Activated T-helper 9 cell treated with anti-CD3 and anti-CD28 coated beads, Interleukin-2, amount 50 U/mL, for 16 hours (primary cell): Measurements from ENCODE around the gene HELZ2.

Source experiments
- DNase-seq: peaks from one replicate; pipeline ENCODE4 v3.0.0-alpha.2; 2020; ENCODE audit warnings: low read depth

Gene HELZ2

DNA sequence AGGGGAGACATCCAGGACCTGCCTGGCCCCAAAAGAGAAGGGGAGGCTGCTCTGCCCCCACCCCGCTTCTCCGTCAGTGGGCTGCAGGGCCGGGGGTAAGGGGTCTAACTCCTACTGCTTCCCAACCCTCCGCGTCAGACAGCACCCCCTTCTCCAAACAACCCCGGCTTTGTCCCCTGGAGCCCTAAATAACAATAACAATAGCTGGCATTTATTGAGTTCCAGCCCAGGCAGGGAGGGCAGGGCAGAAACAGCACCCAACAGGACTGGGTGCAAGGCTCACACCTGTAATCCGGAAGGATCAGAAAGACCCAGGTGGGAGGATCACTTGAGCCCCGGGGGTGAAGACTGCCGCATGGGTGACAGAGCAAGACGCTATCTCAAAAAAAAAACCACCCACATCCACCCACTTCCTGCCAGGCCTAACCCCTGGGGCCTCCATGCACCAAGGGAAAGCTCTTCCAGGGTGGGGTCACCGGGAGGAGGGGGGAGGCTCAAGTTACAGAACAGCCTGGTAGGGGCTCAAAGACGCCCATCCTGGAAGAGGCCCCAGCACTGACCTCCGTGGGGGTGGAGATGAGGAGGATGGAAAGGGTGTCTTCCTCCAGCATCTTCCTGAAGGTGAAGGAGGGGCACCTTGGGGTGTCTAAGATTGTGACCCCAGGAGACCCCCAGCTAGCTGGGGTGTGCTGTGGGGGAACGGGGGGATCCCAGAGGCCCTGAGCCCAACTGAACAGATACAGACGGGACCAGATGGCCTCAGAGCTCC is 21.4 kb downstream of the HELZ2 start:
- DNase-seq: no peak

DNA sequence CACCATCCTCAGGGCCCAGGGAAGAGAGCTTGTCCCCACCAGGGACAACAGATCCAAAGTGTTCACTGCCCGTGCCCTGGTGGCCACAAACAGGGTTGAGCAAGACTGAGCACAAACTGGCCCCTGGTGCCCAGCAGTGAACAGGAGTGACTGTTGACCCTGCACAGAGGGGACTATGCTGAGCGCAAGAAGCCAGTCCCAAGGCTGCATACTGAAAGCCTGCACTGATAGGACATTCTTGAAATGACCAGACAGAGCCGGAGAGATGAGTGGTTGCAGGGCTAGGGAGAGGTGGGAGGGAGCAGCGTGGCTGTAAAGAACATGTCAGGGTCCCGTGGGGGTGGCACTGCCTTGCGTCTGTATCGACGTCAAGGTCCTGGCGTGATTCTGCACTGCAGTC is 23.0 kb downstream of the HELZ2 start:
- DNase-seq: no peak

DNA sequence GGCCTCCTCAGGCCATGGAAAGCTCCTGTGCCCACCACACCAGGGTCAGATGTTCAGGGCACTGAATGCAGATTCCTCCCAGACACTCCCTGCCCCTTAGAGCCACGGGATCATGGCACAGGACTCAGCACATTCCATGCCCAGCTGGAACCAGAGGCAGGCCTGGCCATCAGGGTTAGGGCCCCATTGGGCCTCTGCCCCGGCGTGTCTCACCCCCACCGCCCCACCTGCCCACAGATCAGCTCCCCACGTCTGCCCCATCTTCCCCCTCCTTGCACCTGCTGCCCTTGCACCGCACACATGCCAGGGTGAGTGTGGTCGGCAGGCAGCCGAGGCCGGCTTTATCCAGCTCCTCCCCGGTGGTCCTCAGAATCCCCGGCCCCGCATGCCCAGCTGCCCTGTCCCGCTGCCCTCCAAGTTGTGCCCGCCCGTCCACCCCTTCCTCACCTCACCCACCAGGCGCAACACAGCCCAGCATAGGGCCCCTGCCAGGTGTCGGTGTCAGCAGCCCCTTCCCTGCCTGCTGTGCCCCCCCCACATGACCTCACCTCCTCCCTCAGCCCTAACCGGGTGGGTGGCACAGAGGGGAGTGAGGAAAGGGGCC is 24.3 kb downstream of the HELZ2 start:
- no peak for DNase-seq

DNA sequence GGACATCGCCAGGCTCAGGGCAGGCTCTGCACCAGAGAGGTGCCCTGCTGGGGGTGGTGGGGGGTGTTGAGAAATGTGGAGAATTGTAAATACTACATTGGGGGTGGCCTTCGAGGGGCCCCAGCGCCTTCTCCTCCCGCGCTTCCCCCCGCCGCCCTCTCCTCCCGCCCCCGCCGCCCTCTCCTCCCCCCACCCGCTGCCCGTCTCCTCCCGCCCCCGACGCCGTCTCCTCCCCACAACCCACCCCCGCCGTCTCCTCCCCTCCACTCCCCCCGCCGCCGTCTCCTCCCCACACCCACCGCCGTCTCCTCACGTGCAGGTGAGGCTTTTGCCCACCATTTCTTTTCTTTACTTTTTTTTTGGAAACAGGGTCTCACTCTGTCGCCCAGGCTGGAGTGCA is 25.0 kb downstream of the HELZ2 start:
- no peak for DNase-seq

DNA sequence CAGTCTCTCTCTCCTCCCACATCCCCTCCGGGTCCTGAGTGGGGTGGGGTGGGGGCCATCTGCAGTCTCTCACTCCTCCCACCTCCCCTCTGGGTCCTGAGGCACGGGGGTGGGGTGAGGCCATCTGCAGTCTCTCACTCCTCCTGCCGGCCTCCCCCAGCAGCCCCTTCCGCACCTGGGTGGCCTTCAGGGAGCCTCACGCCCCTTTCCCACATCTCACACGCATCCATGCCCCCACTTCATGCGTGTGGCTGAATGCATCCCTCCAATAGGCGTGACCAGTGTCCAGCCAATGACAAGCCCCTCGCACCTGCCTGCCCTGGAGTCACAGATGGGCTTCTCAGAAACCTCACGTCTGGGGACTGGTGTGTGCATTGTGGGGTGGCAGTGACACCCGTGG is 25.5 kb downstream of the HELZ2 start:
- DNase-seq: no peak

DNA sequence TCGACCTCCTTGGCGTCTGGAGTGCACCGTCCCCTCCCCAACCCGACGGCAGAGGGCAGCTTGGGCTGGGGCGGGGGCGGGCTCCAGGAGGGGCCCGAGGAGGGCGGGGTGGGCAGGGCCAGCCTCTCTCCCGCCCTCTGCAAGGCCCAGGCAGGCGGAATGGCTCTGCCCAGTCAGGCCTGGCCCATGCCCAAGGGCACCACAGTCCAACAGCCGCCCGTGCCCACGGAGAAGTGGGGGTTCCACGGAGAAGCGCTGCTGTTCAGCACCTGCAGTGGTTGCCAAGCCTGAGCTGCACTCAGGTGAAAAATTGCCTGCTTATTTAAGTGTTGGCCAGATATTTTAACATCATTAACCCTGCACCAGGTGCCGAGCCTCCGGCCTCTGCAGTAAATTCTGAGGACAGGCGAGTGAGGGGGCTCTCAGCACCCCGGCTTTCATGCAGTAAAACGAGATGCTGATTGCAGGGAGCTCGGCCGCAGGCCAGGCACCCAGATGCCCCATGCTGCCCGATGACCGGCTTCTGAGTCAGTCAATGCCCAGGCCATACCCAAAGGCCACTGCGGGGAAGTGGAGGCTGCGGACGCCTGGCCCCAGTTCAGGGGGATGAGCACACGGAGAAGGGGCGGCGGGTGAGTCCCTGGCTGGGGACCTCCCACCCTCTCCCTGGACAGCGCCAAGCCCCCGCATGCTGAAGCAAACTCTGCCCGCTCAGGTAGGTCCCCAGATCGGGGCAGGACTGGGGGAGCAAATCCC is 26.1 kb downstream of the HELZ2 start, which contains the start of gene SRMS:
Gene SRMS, minus strand, starts transcription at position 25 of the 756 bp plus-strand sequence. CDS start 286 bp downstream, outside the sequence.
- no peak for DNase-seq

DNA sequence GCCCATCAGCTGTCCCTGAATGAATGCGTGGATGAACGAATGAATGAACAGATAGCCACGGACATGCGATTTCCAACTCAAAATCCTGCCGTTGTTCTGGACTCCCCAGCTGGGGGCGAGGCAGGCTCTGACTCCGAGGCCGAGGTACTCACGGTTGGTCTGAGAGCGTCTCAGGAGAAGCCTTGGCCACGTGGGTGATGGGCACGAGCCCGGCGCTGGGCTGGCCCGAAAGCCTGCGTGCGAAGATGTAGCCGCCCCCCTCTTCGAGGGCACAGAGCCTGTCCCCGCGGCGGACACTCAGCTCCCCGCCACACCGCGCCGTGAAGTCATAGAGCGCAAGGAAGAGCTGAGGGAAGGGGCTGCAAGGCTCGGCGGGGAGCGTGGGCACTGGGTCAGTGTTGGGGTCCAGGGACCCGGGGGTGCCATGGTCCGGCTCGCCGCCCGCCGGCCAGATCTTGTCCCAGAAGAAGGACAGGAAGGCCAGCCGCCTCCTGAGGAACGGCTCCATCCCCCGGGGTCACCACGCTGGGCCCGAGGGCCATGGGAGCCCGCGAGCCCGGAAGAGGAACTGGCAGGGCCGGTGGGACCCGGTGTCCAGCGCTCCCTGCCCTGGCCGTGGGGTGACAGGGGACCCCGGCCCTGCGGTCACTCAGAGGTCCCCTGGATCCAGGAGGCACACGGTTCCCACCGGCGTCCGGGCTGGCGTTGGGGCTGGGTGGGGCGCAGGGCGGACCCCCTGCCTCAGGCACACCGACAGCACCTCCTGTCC is 26.9 kb downstream of the HELZ2 start:
- no peak for DNase-seq

DNA sequence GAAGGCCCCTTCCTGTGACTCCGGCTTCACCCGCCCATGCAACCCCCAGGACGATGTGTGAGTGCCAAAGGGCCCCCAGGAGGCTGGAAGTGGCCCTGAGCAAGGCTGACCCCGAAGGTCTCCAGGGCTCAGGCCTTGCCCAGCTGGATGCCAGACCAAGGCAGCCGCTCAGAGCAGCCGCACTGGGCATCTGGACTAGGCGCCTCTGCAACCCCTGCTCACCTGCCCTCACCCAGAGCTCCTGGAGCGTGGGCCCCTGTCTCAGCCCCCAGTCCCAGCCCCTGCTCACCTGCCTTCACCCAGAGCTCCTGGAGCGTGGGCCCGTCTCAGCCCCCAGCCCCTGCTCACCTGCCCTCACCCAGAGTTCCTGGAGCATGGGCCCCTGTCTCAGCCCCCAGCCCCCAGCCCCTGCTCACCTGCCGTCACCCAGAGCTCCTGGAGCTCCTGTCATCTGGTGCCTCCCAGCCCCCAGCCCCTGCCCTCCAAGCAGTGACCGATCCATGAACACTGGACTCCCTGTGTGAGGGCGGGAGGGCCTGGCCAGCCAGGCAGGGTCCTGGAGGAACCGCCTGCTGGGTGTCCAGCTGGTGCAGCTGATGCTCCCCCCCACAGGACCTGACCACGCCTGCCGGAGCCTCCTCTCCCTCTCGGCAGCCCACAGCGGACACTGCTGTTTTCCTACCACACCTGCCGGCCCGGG is 27.6 kb downstream of the HELZ2 start:
- DNase-seq: no peak

DNA sequence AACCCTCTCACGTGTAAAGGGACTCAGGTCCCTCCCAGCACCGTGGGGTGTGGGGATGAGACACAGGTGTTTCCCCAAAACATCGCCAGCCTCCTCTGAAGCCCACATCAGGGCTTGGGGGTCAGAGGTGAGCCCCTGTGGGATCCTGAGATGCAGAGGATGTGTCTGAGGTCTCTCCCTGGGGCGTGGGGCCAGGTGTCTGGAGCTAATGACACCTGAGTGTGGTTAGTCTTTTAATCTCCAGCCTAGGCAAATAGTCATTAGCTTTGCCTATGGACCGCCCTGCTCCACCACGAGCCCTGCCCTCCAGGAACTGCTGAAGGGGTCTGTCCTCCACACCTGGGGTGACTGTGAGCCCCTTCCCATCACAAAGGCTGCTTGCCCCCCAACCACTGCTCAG is 28.2 kb downstream of the HELZ2 start:
- no peak for DNase-seq

DNA sequence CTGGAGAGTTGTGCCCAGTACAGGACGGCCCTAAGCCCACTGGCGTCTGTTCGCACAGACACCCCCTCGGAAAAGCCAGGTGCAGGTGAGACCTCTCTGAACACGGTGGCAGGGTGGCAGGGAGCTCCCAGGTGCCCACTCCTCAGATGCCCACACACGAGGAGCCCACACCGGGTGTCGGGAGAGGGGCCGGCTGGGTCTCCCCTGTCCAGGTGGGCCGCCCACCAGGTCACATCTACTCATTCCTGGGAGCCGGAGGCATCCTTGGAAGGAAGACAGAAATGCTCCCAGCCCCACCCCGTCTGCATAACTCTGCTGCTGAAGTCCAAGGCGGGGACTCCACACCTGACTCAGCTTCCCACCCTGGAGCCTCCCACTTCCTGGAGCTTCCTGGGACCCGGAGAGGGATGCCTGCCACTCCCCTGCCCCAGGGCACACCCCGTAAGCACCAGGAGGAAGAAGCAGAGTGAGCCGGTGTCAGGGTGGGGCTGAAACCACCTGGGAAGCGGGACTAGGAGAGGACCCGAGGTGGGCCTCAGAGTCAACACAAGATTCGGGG is 29.0 kb downstream of the HELZ2 start:
- DNase-seq: no peak

DNA sequence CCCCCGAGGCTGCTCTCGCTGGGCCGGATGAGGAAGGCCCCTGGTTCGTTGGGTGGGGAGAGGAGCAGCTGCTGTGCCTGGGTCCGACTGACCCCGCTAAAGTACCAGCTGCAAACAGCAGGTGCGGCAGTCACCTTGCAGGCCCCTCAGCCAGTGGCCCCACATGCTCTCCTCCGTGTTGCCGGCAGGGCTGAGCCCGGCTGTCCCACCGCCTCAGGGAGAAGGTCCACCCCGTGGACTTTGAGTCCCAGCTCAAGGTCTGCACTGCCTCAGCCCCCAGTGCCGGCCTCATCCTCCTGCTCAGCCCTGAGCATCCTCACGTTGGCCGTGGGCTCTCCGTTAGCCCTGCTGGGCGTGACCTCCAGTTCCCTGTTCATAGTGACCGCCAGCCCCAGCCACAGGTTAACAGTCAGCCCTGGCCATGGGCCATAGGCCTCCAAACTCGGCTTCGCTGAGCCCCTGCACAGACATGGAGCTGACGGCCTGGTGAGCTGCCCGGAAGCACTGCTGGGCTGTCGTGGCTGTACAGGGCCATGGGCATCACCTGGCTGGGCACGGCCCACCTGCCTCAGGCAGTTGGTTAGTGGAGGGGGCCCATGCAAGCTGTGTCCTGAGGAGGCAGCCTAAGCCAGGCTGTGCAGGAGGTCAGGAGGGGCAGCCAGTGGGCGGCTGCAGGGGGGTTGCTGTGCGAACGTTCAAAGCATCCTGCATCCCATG is 29.6 kb downstream of the HELZ2 start:
- DNase-seq: no peak

DNA sequence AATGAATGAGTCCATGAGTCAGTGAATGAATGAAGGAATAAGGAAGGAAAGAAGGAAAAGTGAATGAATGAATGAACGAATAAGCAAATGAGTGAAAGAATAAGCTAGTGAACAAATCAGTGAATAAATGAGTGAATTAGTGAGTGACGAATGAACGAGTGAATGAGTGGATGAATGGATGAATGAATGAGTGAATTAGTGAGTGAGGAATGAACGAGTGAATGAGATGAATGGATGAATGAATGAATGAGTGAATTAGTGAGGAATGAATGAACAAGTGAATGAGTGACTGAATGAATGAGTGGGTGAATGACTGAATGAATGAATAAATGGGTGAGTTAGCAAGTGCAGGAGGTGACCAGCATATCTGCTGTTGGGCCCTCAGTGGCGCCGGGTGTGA is 30.3 kb downstream of the HELZ2 start:
- no peak for DNase-seq

DNA sequence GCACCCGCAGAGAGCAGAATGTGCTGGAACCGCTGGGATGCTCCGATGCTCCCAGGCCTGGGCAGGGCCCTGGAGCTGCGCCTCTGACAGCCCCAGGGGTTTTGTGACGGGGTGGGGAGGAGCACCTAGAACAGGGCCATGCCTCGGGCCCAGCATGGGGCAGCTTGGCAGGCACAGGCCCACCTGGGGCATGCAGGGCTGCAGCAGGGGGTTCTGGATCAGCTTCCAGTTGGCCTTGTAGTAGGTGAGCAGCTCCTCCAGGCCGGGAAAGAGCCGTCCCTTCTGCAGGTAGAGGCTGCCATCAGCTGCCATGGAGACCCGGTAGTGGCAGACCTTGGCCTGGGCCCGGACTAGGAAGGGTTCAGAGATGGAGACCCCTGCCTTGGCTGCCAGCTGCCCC is 30.9 kb downstream of the HELZ2 start:
- DNase-seq: no peak

DNA sequence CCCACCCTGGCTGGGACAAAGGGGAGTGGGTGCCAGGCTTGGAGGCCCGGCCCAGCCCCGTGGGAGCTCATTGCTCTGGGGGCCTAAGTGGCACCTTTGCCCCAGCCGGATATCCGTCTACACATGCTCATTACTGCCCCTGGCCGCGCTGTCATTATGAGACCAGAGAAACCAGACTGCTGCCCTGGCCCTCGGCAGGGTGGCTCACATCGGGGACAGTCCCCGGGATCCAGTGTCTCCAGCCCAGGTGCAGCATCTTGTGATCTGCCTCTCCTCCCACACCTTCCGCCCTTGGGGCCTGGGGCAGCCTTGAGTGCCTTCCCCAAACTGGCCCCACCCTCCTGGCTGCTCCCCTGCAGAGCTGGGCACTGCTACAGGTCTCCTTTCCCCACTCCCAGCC is 31.3 kb downstream of the HELZ2 start:
- DNase-seq: no peak

DNA sequence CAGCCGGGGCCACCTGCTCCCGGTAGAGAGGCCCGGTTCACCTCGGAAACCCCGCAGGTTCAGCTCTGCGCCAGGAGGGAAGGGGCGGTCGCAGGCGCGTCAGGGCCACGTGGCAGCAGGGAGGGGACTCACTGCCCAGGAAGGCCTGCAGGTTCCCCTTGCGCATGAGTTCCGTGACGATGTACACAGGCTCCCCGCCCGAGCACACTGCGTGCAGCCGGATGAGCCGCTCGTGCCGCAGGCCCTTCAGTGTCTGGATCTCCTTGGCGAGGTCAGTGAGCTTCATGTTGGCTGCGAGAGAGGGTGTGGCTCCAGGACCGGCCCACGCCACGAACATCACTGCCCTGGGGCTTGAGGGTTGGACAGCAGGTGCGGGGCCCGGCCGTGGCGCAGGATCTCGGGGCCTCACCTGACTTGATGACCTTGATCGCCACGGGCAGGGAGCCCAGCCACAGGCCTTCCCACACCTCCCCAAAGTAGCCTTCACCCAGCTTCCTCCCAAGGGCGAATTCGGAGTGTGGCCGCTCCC is 31.9 kb downstream of the HELZ2 start:
- no peak for DNase-seq

DNA sequence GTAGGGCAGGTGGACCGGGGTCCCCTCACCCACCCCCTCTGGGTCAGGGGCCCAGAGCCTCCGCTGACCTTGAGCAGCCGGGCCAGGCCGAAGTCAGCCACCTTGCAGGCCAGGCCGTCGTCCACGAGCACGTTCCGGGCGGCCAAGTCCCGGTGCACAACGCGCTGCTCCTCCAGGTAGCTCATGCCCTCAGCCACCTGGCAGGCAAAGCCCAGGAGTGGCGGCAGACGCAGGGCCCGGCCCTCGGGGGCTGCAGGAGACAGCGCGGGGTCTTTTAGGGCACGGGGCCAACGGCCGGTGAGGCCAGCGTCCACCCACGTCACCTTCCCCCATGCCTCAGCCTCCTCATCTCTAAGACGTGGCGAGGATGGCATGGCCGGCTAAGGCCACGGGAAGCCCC is 32.7 kb downstream of the HELZ2 start:
- DNase-seq: no peak

DNA sequence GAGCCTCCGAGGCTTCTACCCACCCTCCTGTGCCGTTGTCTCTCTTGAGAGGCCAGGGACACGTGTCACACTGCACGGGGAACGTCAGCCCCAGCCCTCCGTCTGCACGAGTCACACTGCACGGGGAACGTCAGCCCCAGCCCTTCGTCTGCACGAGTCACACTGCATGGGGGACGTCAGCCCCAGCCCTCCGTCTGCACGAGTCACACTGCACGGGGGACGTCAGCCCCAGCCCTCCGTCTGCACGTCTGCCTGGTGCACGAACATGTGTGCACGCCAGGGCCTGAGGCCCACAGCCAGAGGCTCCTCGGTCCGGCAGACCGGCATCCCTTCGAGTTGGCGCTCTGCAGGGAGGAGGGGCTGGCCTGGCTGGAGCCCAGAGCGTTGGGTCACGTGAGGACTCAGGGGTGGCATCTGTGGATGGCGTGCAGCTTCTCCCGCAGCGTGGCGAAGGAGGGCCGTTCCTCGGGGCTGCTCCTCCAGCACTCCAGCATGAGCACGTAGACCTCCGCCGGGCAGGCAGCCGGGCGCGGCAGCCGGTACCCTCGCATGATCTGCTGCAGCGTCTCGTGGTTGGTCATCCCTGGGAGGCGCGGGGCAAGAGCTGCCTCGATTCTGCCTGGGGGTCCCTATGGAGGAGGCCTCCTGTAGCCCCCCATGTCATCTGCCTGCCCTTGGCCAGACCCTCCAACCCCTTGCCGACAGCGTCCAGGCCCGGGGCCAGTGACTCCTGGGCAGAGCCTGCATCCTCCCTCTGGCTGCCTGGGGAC is 33.4 kb downstream of the HELZ2 start:
- no peak for DNase-seq

DNA sequence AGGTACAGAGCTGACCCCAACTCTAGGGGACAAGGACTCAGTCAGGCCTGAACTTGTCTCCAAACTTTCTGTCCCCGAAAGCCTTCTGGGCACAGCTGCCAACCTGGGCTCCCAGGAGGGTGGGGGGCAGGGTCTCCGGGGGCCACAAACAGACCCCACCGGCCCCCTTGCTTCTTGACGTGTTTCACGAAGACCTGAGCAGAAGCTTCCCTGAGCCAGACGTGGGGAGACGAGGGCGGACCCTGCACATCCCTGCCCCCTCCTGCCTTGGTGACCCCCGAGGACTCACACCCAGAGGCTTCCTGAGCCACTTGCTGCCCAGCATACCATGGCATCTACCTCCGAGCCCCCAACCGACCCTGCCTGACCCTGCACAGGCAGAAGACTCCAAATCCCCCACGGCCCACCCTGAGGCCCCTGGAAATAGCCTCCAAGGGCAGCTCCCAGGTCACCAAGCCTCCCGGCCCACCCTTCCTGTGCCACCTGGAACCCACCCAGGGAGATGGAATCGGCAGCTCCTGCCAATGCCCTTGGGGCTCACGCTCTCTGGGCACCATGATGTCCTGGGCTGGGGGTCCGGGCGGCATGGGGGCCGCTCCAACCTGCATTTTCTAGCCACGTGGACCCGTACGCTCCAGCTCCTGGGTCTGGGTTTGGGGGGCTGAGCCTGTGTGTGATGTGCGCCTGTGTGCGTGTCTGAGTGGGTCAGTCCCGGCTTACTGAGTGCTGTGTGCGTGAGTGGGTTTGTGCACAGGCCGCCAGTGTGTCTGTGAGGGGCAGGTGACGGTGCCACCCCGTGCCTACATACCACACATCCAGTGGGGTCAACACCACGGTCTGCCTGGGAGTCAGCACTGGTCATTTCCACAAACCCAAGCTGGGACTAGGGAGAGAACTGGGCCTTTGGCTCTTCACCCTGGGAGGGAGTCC is 34.3 kb downstream of the HELZ2 start:
- no peak for DNase-seq

DNA sequence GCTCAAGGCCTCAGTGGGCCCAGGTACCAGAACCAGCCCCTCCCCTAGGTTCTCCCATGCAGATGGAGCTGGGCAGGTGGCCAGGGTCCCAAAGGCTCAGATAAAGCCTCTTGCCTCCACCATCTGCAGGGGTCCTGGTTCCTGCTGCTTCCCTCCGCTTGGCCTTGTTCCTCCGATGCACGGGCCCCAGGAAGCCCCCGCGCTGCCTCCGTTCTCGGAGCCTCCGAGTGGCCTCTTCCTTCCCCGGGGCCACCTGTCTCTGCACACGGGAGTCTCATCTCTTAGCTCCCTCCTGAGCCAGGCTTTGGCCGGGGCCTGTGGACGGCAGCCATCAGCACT is 35.0 kb downstream of the HELZ2 start:
- DNase-seq: no peak
